Esophagus muscularis mucosa (tissue), 4 donors: ENCODE measurements around the gene EFNB1. TPM values are rescaled to one million over a fixed set of nuclear protein-coding genes. Genes with fewer than 3 reads are reported as not detected.

Source experiments
- DNase-seq: peaks from one replicate; pipeline ENCODE4 v3.0.0-alpha.2; 2017; ENCODE audit errors: extremely low spot score
- H3K27ac ChIP-seq, 4 donors: fragments of 200-600 bp; sonication (generic); replicated peaks in 1 of 4; 1 replicate in 3 of 4; 2 replicates in 1 of 4; pipeline ENCODE4 v1.5.1; 2016 to 2019; ENCODE audit warnings: mild to moderate bottlenecking in 1 of 4
- H3K27me3 ChIP-seq, 4 donors: fragments of 200-600 bp; sonication (generic); one replicate each; pipeline versions ENCODE4 v1.5.1 to v1.6.0; 2016 to 2019
- H3K36me3 ChIP-seq, 4 donors: fragments of 200-600 bp; sonication (generic); one replicate each; pipeline ENCODE4 v1.5.1; 2016 to 2019
- H3K4me1 ChIP-seq, 4 donors: fragments of 200-600 bp; sonication (generic); one replicate each; pipeline ENCODE4 v1.5.1; 2016 to 2019
- H3K4me3 ChIP-seq, 4 donors: fragments of 200-600 bp; sonication (generic); 1 replicate in 2 of 4; 2 replicates in 2 of 4; pipeline ENCODE4 v1.5.1; 2016 to 2019; ENCODE audit warnings: mild to moderate bottlenecking in 4 of 4, moderate library complexity in 1 of 4
- H3K9me3 ChIP-seq, 4 donors: fragments of 200-600 bp; sonication (generic); 1 replicate in 3 of 4; 2 replicates in 1 of 4; pipeline ENCODE4 v1.5.1; 2016 to 2019
- CTCF ChIP-seq, 3 experiments: fragments of 200-600 bp in 2 of 3; fragments of 450-650 bp in 1 of 3; sonication (generic) in 2 of 3; IDR thresholded peaks; one replicate each; pipeline ENCODE4 v1.5.1; 2017 to 2019; ENCODE audit warnings: antibody characterized with exemption in 3 of 3, mild to moderate bottlenecking in 2 of 3, moderate library complexity in 1 of 3
- EP300 ChIP-seq: sonication (generic); formaldehyde crosslinking; IDR thresholded peaks from one replicate; pipeline ENCODE4 v1.6.1; 2017; ENCODE audit warnings: antibody characterized with exemption
- POLR2A ChIP-seq: fragments of 450-650 bp; IDR thresholded peaks from one replicate; pipeline ENCODE4 v1.6.1; 2017; ENCODE audit warnings: antibody characterized with exemption, moderate library complexity, mild to moderate bottlenecking, low read depth
- POLR2AphosphoS5 ChIP-seq, 2 donors: sonication (generic); formaldehyde crosslinking; IDR thresholded peaks; one replicate each; pipeline ENCODE4 v1.6.1; 2017; ENCODE audit warnings: antibody characterized with exemption in 2 of 2
- WGBS: methylation state at CpG from one replicate; pipeline ENCODE4 v1.1.5; 2018; 5-methylcytosine and 5-hydroxymethylcytosine counted together
- intact Hi-C: fragments of 100-400 bp; cut with DNase I; formaldehyde crosslinking; loops from one replicate; pipeline ENCODE4 v1.15.1; 2023
- total RNA-seq, 4 donors: library from RNA; depleted of rRNA; stranded (reverse); fragments of >200 nt; gene quantifications; one replicate each; pipeline versions ENCODE4 v1.1.0 to v1.2.1, GENCODE V29; 2016

The EFNB1 gene
- total RNA-seq, 4 donors from 2014 or later, result 16.2 to 37.3 (median 23.9) TPM

GRCh38 chrX:68833448-68833805 lies 4.6 kb downstream of the EFNB1 start:
- intact Hi-C loops, result no loop called here
- Histone ChIP-seq H3K27ac (no peak overlapping the region), H3K36me3 (peaks cover 0 to 6% (median 0%) of the 10 kb centered on the region in 4 donors), H3K4me3 (peak overlapping the region in 2 of 4 donors; percentile 2 to 71), H3K27me3 (no peaks in the 10 kb centered on the region), H3K9me3 (no peaks in the 10 kb centered on the region), H3K4me1 (peaks cover 11 to 50% (median 40%) of the 10 kb centered on the region in 4 donors)
- no peak for DNase-seq
- 75% methylated on average over 6 of the region's 6 CpGs for WGBS
- no peak for TF ChIP-seq POLR2AphosphoS5 (IDR thresholded peaks at IDR 0.05)
- TF ChIP-seq CTCF (IDR thresholded peaks at IDR 0.05), result no peak
- no peak for TF ChIP-seq EP300
- TF ChIP-seq POLR2A, result no peak

DNA sequence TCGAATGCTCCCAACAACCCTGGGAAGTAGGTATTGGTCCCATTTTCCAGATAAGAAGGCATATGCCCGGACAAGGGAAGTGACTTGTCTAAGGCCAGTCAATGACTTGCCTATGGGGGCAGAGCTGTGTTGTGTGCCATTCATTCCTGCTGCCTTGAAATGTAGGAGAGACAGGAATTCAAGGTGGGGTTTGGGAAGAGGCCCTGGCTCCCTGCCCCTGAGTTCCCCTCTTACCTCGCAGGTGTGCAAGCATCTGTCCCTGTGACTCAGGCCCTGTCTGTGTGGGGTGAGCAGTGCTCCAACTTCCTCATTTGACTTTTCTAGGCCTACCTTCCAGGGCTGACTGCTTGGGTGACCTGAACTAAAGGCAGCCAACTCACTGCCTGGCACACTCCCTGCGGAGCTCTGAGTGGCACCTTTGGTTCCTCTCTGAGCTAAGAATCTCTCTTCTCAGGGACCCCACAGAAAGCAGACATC lies 5.1 kb downstream of the EFNB1 start:
- H3K36me3 ChIP-seq, result peaks cover 0 to 11% (median under 1%) of the 10 kb centered on the region in 4 donors
- H3K27me3 ChIP-seq, result no peaks in the 10 kb centered on the region
- no peaks in the 10 kb centered on the region for H3K9me3 ChIP-seq
- TF ChIP-seq CTCF (IDR thresholded peaks at IDR 0.05), result no peak
- no peak for TF ChIP-seq EP300
- no peak for TF ChIP-seq POLR2A
- TF ChIP-seq POLR2AphosphoS5 (IDR thresholded peaks at IDR 0.05), result no peak
- DNase-seq, result no peak
- H3K4me1 ChIP-seq, result peaks cover 11 to 49% (median 38%) of the 10 kb centered on the region in 4 donors
- 96% methylated on average over 4 of the region's 4 CpGs for whole genome bisulfite sequencing
- intact Hi-C loops, result no loop called here
- H3K27ac ChIP-seq, result no peak overlapping the region
- H3K4me3 ChIP-seq, result no peak overlapping the region

- intact Hi-C loops, result no loop called here
- DNase-seq, result no peak
Measured at GRCh38 chrX:68834371-68835103, 5.7 kb downstream of the EFNB1 start.

DNA sequence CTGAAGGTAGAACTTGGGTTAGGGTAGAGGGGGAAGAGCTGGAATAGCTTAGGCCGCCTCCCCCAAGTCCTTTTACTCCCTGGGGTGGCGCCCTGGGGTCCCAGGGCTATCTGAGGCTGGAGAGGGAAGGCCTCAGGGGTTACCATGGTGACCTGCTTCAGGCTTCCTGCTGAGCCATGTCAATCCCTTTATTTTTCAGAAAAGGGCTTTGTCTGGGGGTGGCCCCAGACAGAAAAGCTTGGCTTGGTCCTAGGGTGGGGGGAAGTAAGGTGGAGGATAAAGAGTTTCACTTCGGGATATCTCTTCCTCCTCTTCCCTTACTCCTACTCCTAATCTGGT lies 6.3 kb downstream of the EFNB1 start:
- peaks cover 11 to 49% (median 38%) of the 10 kb centered on the region in 4 donors for H3K4me1 ChIP-seq
- H3K9me3 ChIP-seq, result no peaks in the 10 kb centered on the region
- H3K4me3 ChIP-seq, result no peak overlapping the region
- TF ChIP-seq POLR2A (no peak), CTCF (IDR thresholded peaks at IDR 0.05) (no peak), EP300 (no peak), POLR2AphosphoS5 (IDR thresholded peaks at IDR 0.05) (no peak)
- intact Hi-C loops, result no loop called here
- H3K36me3 ChIP-seq, result peaks cover 0 to 23% (median 9%) of the 10 kb centered on the region in 4 donors
- DNase-seq, result no peak
- no peak overlapping the region for H3K27ac ChIP-seq
- no peaks in the 10 kb centered on the region for H3K27me3 ChIP-seq
- WGBS, result 78% methylated on average over 3 of the region's 3 CpGs

More at GRCh38 chrX:68834371-68835103, 5.7 kb downstream of the EFNB1 start:
- peaks cover 0 to 18% (median 4%) of the 10 kb centered on the region in 4 donors for H3K36me3 ChIP-seq
- 64% methylated on average over 5 of the region's 7 CpGs for WGBS
- no peaks in the 10 kb centered on the region for H3K27me3 ChIP-seq
- peaks cover 11 to 49% (median 38%) of the 10 kb centered on the region in 4 donors for H3K4me1 ChIP-seq
- no peak overlapping the region for H3K4me3 ChIP-seq
- no peak overlapping the region for H3K27ac ChIP-seq
- no peak for TF ChIP-seq POLR2AphosphoS5 (IDR thresholded peaks at IDR 0.05)
- no peaks in the 10 kb centered on the region for H3K9me3 ChIP-seq

DNA sequence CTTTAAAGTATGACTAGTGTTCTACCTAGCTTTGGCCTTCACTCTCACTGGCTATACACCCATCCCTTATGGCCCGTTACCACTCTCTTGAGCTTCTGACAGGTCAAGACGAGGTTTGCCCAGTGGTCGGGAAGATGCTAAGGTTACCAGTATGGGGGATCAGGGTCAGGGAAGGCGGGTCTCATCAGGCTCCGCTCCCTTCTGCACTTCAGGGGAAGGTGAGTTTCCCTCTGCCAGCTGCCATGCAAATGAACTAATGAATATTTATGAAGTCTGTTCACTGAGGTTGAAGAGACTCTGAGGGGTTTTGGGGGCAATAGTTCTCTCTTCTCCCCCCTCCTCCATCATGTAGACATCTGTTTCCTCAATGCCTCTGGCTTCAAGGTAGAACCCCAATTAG lies 6.6 kb downstream of the EFNB1 start:
- Histone ChIP-seq H3K4me3 (no peak overlapping the region), H3K27ac (no peak overlapping the region), H3K36me3 (peaks cover 2 to 27% (median 13%) of the 10 kb centered on the region in 4 donors), H3K9me3 (no peaks in the 10 kb centered on the region), H3K4me1 (peaks cover 11 to 49% (median 38%) of the 10 kb centered on the region in 4 donors), H3K27me3 (no peaks in the 10 kb centered on the region)
- 81% methylated on average over 5 of the region's 5 CpGs for WGBS
- intact Hi-C loops, result no loop called here
- no peak for DNase-seq
- no peak for TF ChIP-seq POLR2A
- no peak for TF ChIP-seq EP300
- no peak for TF ChIP-seq POLR2AphosphoS5 (IDR thresholded peaks at IDR 0.05)
- TF ChIP-seq CTCF (IDR thresholded peaks at IDR 0.05), result no peak
